Nephron progenitor cell (in vitro differentiated cells): ENCODE data around the gene BCAR1.

Experiments used
- DNase-seq: peaks from one replicate; pipeline ENCODE4 v3.0.0; 2021
- H3K27ac Mint-ChIP-seq: 2 replicates; pipeline ENCODE4 v1.8.0; 2021; ENCODE audit warnings: mild to moderate bottlenecking, moderate library complexity, mixed read lengths
- H3K27me3 Mint-ChIP-seq: 2 replicates; pipeline ENCODE4 v1.8.0; 2021; ENCODE audit warnings: mild to moderate bottlenecking, low read depth, mixed read lengths; ENCODE audit not compliant: poor library complexity
- H3K36me3 Mint-ChIP-seq: 2 replicates; pipeline ENCODE4 v1.8.0; 2021; ENCODE audit warnings: low read depth, mixed read lengths
- H3K4me1 Mint-ChIP-seq: 2 replicates; pipeline ENCODE4 v1.8.0; 2021; ENCODE audit warnings: mixed read lengths
- H3K4me3 Mint-ChIP-seq: 2 replicates; pipeline ENCODE4 v1.8.0; 2021; ENCODE audit warnings: mild to moderate bottlenecking, moderate library complexity, mixed read lengths
- H3K9me3 Mint-ChIP-seq: 2 replicates; pipeline ENCODE4 v1.8.0; 2021; ENCODE audit warnings: mild to moderate bottlenecking, moderate library complexity, mixed read lengths
- TF ChIP-seq, protein P1 (sequence below): fragments of 200-600 bp; sonication (generic); IDR thresholded peaks from 2 replicates; pipeline ENCODE4 v1.5.0; 2021; ENCODE audit warnings: antibody characterized with exemption

BCAR1 gene

DNA sequence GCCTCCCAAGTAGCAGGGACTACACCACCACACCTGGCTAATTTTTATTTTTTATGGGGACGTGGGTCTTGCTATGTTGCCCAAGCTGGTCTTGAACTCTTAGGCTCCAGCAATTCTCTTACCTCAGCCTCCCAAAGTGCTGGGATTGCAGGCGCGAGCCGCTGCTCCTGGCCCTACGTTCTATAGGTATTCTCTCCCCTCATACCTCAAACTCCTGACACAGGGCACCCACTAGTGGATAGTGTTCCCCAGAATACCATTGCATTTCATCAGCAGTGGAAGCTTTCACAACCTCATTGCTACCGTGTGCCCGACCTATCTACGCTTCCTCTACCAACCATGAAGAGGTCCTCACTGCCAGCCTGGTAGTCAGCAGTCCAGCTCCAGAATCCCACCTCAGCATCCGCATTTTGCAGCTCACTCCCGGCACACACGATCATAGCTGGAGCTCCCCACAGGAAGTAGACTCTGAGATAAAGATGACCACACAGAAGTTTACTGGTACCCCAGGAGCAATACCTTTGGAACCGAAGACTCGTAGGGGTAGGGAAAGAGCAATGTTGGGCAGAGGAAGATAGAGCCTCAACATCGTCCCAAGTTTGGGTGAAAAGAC is 53.8 kb downstream of the BCAR1 start:
- TF ChIP-seq, protein P1, sequence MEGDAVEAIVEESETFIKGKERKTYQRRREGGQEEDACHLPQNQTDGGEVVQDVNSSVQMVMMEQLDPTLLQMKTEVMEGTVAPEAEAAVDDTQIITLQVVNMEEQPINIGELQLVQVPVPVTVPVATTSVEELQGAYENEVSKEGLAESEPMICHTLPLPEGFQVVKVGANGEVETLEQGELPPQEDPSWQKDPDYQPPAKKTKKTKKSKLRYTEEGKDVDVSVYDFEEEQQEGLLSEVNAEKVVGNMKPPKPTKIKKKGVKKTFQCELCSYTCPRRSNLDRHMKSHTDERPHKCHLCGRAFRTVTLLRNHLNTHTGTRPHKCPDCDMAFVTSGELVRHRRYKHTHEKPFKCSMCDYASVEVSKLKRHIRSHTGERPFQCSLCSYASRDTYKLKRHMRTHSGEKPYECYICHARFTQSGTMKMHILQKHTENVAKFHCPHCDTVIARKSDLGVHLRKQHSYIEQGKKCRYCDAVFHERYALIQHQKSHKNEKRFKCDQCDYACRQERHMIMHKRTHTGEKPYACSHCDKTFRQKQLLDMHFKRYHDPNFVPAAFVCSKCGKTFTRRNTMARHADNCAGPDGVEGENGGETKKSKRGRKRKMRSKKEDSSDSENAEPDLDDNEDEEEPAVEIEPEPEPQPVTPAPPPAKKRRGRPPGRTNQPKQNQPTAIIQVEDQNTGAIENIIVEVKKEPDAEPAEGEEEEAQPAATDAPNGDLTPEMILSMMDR: no peak
- H3K36me3 Mint-ChIP-seq: no peaks in the 10 kb centered on the region
- H3K9me3 Mint-ChIP-seq: no peaks in the 10 kb centered on the region
- H3K27ac Mint-ChIP-seq: no peak overlapping the region
- peaks cover 19% of the 10 kb centered on the region for H3K27me3 Mint-ChIP-seq
- H3K4me1 Mint-ChIP-seq: peaks cover 12% of the 10 kb centered on the region
- no peak overlapping the region for H3K4me3 Mint-ChIP-seq
- no peak for DNase-seq

DNA sequence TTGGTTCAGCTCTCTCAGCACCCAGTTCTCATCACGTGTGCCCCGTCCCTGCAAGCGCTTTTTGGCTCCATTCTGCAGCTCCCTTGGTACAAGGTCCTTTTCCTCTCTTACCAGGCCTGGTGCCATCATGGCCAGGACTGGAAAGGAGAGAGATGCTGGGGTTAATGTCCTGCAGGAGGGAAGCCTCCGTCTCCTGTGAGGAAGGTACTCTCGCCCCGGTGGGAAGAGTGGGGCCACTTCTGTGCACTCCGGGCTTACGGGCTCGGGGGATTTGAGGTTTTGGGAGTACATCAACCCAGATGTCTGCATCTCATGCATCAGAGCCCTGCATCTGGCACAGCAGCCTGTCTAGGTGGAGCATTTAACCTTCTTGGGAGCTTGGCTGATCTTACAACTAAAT is 54.6 kb downstream of the BCAR1 start:
- no peak for DNase-seq
- TF ChIP-seq, protein P1: no peak
- Mint-ChIP-seq H3K9me3 (no peaks in the 10 kb centered on the region), H3K36me3 (no peaks in the 10 kb centered on the region), H3K4me1 (peaks cover 16% of the 10 kb centered on the region), H3K4me3 (no peak overlapping the region), H3K27ac (no peak overlapping the region), H3K27me3 (peaks cover 21% of the 10 kb centered on the region)

DNA sequence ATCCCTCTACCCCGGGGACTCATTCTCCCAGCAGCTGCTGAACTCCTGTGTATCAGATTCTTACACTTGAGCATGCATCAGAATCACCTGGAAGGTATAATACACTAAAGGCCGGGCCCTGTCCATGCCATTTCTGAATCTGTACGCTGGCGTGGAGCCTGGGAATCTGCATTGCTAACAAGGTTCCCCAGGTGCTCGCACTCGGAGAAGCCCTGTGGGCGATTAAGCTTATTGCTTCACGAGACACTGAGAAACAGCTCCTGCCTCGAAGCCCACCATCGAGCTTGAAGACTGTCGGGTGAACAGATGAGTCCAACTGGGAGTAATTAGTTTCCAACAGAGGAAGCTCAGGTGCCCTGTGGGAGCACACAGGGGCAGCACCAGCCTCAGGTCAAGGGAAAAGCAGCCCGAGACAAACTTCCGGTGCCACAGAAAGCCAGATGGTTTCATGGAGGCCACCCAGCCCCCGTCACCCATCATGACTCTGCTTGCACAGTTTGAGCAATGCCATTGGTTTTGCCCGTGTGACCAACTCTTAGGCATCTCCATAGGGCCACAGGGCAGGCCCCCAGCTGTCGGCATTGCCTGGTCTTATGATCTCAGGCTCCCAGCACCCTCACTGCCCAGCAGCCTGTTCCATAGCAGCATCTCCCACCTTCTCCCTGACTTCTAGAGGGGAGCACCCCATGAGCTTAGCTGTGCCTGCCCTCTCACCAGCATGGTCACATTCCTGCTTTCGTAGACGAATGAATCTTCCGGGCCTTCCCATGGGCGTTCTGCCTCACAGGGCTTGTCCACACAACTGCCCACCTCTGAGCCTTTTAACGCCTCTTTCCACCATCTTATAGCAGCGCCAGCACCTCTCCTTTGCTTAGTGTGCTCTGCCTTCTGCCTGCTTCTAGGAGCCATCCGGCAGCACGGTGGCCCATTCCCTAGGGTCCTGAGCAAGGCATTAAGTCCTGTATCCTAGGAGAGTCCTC is 55.3 kb downstream of the BCAR1 start:
- peaks cover 18% of the 10 kb centered on the region for H3K27me3 Mint-ChIP-seq
- DNase-seq: no peak
- no peak overlapping the region for H3K27ac Mint-ChIP-seq
- TF ChIP-seq, protein P1: no peak
- H3K4me1 Mint-ChIP-seq: peaks cover 16% of the 10 kb centered on the region
- H3K36me3 Mint-ChIP-seq: no peaks in the 10 kb centered on the region
- no peaks in the 10 kb centered on the region for H3K9me3 Mint-ChIP-seq
- H3K4me3 Mint-ChIP-seq: no peak overlapping the region

DNA sequence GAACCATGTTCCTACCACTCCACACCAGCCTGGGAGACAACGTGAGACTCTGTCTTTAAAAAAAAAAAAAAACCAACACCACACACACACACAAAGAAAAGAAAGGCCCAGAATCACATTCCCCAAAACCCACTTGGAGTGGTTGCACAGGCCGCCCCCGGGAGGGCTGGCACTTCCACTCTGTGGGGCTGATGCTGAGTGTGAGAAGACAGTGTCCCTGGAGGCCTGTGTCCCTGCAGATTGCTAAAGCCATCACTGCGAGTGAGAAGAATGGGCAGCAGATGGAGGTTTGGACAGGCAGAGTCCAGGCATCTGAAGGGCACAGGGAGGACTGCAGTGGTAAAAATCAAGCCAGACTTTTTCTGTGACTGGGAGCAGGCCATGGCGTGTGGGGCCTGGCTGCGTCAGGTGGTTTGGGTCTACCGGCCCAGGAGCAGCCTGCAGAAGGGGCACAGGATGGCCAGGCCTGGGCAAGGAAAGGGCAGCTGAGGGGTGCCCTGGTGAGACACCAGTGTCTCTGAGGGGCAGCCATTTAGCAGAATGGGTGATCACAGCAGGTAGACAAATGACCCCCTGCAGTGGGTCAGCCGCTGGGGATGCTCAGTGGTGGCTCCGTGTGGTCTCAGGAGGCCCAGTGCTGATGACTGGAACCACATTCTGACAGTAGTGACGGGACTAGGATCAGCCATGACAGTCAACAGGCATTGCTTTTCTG is 57.5 kb downstream of the BCAR1 start:
- peaks cover 7% of the 10 kb centered on the region for H3K9me3 Mint-ChIP-seq
- H3K27ac Mint-ChIP-seq: peak overlapping the region; percentile 77
- peaks cover 16% of the 10 kb centered on the region for H3K4me1 Mint-ChIP-seq
- H3K27me3 Mint-ChIP-seq: peaks cover 20% of the 10 kb centered on the region
- no peaks in the 10 kb centered on the region for H3K36me3 Mint-ChIP-seq
- TF ChIP-seq, protein P1: no peak
- no peak for DNase-seq
- H3K4me3 Mint-ChIP-seq: no peak overlapping the region

DNA sequence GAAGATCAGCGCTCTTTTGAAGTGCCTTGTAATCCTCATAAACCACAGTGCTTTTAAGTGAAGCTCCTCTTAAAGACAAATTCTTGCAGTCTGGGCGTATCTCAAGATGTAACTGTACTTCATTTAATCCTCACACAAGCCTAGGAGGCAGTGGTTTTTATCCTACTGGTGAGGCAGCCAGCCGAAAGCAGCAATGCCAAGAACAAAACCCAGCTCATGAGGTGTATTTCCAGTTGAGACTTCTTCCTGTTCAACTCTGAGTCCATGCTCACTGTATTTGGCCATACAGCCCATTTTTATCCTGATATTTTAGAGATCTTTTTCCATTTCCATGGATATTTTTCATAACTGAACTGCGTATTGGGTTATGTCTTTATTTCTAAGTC is 58.2 kb downstream of the BCAR1 start:
- TF ChIP-seq, protein P1: no peak
- DNase-seq: no peak
- Mint-ChIP-seq H3K4me3 (no peak overlapping the region), H3K27ac (no peak overlapping the region), H3K9me3 (peaks cover 11% of the 10 kb centered on the region), H3K4me1 (peaks cover 14% of the 10 kb centered on the region), H3K36me3 (no peaks in the 10 kb centered on the region), H3K27me3 (peaks cover 19% of the 10 kb centered on the region)
